ENCODE measurements around the gene DCAF5.
A peak's percentile ranks its signal among the peaks of the same experiment; 100 is the strongest.

DCAF5 gene

DNA sequence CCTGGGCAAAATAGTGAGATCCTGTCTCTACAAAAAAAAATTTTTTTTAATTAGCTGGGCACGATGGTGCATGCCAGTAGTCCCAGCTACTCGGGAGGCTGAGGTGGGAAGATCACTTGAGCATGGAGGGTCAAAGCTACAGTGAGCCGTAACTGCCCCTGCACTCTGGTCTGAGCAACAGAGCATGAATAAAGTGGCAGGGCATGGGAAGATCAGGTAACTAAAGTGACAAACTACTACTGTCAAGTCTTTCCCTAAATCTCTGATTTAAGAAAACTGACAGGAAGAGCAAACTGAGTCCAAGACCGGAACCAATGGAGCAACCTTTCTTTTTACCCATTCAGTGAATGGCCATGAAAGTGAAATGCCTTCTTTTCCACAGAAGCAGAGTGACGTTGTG is 10.8 kb downstream of the DCAF5 start:
- no peak for DNase-seq

DNA sequence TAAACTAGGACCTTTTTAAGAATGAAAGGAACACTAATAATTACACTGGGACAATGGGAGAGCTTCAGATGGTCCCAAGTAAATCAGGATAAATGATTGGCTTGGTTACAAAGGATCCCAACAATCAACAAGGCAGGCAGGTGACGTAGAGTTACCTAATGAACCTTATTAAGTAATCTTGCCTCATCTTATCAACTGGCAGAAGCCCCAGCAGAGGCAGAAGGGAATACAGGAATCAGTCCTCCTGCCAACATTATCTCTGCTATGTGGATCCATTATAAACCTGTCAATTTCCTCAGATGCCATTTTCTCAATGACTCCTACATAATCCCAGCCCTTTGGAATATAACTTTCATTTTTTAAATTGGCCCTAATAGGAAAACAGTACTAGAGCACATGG is 11.4 kb downstream of the DCAF5 start:
- DNase-seq, result no peak

DNA sequence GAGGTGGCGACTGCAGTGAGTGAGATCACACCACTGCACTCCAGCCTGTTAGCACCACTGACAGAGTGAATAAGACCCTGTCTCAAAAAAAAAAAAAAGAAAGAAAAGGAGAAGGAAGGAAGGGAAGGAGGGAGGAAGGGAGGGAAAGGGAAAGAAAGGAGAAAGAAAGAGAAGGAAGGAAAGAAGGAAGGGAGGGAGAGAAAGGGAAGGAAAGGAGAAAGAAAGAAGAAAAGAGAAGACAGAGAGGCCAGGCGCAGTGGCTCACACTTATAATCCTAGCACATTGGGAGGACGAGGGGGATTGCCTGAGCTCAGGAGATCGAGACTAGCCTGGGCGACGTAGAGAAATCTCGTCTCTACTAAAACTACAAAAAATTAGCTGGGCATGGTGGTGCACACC is 13.2 kb downstream of the DCAF5 start:
- DNase-seq, result no peak

DNA sequence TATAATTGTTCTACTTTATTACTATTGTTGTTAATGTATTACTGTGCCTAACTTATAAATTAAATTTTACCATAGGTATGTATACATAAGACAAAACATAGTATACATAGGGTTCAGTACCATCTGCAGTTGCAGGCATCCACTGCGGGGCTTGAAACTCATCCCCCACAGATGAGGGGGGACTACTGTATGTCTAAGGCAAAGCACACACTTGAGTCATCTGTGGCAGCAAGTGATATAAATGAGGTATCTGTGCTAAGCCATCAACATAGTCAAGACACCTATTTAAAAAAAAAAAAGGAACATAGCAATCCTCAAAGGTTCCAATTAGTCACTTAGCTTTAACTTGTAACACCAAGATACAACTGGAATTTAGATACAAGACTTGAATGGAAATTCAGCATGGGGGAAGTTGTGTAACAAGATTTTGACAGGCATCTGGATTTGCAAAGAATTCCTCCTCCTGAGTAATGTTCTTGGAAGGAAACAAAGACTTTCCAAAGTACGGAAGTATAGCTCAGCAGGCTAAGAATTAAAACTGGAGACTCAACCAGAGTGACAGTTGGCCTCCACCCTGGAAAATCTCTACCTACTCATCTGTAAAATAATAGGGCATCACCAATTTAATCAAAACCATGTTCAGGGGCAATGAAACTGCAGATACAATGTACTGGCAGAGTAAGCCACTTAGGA is 14.9 kb downstream of the DCAF5 start:
- no peak for DNase-seq

DNA sequence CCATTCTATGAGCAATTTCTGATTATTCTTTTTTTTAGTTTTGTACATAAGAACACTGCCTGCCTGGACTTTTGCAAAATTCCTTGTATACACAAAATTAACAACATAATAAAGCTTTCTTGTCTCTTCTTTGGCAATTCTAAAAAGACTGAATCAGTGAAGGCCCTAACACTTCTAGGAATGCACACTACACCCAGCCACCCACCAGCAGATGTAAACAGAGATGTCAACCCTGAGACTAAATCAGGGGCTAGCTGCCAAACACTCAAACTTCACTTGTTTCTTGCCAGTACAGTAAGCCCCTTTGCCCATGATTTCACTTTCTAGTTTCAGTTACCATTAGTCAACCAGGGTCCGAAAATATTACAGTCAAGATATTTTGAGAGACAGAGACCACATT is 15.5 kb downstream of the DCAF5 start:
- no peak for DNase-seq

DNA sequence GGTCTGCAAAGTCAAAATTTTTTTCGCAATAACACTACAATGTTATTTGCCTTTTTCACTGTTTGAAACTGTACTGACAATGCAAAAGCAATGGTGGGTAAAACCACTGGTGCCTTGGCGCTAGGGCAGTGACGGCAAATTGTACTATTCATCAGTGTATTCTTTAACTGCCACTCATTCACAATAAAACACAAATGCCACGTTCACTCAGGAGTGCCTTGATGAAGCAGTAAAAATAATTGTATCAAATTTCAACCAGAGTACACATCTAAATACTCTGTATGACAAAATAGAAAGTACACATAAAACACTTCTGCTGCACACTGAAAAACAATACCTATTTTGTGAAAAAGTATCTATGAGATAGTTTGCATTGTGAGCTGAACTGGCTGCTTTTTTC is 17.8 kb downstream of the DCAF5 start:
- DNase-seq, result peak in 1 of 2 experiments; percentile 71

DNA sequence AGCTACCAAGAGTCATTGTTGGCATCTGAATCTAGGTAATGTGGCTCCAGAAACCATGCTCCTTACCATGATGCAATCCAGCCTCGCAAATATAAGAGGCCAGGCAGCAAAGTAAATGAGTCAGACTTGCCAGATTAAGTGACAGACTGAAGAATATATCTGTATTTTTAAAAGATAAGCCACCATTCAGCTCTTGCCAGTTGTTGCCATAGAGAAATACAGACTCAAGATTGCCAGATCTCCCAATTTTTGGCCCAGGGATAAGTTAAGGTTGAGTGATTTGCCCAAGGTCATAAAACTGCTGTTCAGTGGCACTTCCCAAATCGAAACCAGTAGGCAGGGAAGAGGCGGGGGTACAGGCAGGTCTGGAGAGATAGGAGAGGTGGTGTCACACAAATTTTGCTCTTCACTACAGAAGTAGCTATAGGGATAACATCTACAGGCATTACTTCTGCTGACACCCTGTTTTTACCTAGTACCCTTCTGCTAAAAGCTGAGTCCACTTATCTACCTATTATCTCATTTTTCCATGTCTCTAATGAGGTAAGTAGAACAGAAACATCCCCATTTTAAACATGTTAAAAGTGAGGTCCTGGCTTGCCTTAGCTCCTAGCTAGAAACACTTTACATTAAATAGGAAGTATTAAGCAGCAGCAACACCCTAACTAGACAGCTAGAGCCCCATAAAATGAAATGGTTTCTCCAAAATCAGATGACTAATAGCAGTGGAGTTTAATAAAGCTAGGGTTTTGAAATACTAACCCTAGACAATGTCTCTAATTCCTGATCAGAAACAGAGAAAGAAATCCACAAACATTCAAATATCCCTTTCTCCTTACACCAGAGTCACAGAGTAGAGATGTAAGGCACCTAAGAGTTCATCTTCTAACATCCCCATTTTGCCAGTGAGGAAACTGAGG is 19.5 kb downstream of the DCAF5 start:
- peak in 1 of 2 experiments; percentile 31 for DNase-seq

DNA sequence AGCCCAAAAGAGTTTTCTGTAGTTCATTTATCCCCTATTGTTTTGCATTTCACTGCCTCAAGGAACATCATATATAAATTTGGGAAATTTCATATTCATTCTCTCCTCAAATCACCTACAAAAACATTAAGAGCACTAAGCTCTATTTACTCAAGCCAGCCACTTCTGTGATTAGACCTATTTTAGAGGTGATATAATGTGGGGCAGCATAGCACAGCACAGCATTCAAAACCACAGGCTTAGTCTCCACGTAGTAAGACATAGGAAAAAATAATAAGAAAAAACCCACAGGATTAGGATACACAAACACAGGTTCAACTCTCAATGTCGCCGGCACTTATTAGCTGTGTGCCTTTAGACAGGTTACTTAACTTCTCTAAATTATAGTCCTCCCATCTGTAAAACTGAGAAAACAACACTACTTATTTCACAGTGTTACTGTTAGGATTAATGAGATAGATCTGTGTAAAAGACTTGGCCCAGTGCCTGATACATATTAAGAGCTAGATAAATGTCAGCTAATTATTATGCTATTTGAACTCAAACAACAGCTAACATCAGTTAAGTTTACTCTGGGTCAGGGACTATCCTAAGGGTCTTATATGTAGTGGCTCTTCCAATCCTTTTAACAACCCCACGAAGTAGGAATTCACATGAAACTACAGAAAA is 20.3 kb downstream of the DCAF5 start:
- peak in 1 of 2 experiments; percentile 43 for DNase-seq

DNA sequence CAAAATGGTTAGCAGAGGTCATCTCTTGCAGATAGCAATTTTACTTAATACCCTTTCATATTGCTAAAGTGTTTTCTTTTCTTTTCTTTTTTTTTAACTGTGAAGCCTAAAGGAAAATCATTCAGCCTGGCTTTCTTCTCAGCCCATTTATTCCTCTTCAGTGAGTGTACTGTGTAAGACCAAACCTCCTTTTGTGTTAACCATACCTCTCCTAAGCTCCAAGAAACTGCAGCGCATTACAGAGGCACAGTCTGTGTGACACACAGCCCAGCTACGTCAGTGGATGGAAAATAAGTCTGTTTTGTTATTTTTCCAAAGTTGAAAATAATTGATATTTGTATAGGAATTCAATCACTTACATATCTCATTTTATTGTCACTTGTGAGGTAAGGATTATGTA is 21.7 kb downstream of the DCAF5 start:
- no peak for DNase-seq

DNA sequence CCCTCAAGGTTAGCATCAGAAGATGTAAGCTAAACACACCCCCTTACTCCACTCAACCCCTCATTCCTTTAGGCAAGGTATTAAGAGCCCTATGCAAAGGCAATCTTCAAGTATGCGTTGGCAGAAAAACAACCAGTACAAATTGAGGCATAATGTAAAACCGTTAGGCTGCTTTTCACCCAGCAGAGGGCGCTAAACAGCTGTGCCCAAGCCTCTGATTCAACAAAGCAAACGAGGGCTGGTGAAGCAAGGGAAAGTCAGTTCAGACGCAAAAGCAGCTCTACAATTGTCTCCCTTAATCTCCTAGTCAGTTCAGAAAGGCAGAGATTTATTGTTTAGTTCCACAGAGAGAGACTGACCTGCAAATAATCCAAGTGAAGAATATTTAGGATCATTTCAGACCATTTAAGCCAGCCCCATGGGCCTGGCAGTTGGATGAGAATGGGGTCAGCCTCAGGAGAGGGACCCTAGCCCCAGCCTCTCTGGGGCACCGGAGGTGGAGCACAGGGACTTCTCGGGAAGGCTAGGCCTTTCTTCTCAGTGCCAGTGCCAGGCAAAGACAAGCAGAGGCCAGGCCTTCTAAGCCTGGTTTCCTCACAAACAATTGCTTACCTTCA is 23.5 kb downstream of the DCAF5 start:
- DNase-seq, result peak; percentile 64 to 76

DNA sequence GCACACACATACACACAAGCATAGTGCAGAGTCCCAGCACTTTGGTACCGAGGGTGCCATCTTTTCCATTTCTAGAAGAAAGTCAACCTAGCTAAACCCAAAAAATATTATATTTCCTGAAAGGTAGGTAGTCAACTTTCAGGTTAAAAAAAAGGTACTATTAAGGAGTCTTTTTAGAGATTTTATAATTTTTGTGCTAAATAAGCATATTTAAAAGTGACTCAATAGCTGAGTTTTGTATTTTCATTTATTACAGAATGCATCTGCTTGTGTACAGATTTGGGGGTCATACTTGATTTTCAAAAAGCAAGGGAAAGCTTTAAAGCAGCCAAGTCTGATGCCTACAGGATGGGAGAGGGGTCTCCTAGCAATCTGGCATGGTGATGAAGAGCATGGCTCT is 34.6 kb downstream of the DCAF5 start:
- no peak for DNase-seq

DNA sequence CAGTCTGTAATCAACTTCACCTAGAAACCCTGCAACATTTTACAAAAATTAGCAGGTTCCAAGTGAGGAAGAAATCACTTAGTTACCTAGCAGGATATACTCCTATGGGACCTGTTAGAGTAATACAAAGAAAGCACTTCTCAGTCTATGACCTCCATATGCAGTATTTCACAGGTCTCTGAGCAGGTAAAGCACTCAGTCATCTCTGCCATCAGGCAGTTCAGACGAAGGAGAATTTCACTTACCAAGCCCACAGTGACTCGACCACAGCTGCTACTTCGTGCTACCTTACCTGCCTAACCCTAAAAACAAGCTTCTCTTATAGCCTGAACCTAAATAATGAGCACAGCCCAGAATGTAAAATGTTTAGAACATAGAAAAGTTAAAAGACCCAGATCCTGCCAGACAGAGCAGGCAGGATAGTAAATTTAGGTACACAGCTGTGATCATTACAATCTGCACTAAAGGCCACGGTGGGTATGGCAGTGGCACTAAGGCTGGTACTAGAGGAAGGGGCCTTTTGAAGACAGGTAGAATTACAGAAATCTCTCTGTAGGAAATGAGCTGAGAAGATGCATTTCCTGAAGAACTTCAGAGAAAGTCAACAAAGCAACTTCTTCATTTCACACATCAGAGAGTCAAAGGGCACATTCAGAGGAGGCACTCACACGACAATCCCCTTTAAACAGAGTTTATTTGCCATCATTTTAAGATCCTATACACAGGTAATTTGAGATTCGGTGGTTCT is 35.7 kb downstream of the DCAF5 start:
- DNase-seq, result no peak

DNA sequence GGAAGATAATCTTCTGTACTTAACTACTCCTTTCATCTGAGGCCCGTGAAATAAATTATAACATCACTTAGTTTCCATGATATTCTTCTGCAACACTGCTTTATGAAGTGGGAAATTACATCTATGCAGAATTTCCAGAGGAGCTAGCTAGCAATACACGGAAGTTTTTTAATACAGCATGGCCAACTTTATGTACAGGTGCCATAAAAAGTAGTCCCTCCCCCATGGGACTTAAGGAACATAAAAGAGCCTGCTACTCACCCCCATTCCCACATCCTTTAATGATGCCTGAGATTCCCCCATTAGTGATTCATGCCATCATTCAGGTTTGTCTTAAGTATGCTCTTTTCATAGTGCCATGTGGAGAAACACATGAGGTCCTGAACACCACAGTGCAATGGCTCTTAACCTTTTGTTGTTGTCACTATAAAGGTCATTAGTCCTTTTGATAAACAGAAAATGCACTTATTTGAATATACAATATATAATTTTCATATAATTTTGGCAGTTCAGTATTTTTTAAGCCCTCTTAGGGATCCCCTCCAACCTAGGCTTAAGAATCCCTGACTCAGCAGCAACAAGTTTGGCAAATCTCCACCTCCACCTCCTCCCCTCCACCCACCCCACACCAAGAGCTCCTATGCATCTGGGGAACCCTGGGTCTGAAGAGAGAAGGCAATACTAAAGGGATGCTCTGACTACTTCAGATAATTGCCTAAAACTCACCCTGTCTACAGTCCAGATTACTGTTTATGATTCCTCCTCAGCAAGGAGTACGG is 37.3 kb downstream of the DCAF5 start:
- no peak for DNase-seq

DNA sequence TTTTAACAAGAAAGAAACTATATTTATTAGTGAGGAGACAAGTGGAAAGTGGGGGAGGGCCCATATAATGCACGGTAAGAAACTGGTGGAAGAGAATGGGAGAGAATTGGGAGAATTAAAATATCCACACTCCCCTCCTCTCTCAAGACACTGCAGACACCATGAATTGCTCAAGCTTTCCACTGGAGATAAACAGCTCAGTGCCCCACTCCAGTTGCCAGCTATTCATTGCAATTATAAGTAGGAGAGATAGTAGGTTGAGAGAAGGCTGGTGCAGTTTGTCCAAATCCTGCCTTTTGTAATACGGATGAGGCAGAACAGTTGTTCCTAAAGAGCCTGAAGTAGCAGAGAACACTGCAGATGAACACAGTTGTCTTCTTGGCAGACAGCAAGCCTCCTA is 38.2 kb downstream of the DCAF5 start:
- no peak for DNase-seq

DNA sequence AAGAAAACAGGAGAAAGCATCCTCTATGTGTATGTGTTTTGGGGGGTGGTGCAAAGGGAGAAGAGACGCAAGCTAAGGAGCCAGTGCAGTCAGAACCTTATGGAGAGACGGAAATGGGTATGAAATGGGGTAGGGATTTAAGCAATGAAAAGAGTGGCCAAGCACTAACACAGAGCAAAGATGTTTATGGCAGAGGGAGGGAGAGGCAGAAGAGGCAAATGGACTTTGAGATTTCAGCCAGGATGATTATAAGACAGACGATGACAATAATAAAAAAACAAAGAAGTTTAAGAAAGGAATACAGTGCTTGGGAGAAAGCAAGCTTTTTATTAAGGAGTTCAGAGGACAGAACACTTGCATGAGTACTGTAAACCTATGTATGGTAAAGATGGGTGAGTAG is 44.6 kb downstream of the DCAF5 start:
- no peak for DNase-seq

DNA sequence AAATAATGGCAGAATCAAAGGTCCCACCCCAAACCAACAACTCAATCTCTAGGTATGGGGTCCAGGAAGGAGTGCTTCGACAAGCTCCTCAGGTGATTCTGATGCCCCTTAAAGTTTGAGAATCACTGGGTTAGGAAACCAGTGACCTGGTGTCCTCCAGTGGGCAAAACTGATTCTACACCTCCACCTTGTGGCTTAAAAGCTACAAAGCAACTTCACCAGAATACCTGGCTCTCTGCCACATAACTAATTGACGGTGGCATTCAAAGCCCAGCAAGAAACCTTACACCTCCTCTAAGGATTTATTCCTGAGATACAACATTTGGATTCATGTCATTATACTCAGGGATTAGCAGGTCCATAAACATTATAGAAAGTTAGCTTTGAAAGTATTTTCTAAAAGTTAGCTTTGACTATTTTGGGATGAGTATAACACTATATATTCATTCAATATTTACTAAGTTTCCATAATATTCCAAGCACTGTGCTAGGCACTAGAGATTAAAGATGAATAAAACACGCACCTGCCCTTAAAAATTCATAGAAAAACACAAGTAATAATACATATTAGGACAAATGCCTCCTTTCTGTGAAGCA is 45.4 kb downstream of the DCAF5 start:
- peak; percentile 27 to 48 for DNase-seq

DNA sequence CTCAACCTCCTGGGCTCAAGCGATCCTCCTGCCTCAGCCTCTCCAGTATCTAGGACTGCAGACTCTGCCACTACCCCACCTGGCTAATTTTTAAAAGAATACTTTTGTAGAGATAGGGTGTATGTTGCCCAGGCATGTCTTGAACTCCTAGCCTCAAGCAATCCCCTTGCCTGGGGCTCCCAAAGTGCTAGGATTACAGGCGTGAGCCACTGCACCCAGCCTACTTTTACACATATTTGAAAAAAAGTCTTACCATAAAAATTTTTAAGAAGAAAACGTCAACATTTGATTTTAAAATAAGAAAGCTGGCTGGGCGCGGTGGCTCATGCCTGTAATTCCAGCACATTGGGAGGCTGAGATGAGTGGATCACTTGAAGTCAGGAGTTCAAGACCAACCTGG is 46.5 kb downstream of the DCAF5 start:
- DNase-seq, result no peak

DNA sequence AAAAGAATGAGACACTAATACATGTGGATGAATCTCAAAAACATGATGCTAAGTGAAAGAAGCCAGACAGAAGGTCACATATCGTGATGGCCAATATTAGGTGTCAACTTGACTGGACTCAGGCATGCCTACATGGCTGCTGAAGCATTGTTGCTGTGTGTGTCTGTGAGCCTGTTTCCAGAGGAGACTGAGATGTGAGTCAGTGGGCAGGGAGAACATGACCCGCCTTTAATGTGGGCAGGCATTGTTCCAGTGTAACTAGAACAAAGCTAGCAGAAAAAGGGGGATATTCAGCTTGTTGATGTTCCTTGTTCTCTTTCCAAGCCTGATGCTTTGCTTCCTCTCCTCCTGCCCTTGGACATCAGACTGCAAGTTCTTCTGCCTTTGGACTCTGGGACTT is 47.6 kb downstream of the DCAF5 start:
- DNase-seq, result no peak

DNA sequence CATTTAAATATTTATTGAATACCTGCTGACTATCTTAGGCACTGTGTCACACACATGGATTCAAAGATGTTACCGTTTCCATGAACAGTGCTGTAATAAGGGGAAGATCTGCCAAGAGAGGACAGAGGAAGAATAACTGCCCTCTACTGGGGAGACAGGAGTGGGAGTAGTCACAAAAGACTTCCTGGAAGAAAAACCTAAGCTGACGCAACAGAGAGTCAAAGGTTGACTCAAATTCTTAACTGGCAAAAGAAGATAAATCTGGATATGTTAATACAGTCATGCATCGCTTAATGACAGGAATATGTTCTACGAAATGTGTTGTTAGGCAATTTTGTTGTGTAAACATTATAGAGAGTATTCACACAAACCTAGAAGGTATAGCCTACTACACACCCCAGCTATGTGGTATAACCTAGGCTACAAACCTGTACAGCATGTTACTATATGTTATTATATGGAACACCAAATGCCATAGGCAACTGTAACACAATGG is 51.5 kb downstream of the DCAF5 start:
- DNase-seq, result no peak

DNA sequence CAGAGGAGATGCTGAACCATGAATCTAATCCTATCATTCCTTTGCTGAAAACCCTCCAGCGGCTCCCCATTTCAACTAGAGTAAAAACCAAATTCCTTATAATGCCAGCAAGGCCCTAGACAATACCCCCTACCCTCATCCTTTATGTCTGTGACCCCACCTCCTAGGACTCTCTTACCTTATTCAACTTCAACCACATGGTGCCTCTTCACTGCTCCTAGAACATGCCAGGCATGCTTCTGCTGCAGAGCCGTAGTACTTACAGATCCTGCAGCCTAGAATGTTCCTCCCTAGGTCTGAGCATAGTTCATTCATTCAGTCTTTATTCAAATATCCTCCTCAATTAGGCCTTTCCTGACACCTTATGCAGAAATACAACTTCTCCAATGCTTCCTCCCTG is 54.9 kb downstream of the DCAF5 start:
- DNase-seq, result no peak
